Esophagus squamous epithelium (tissue), 4 donors: ENCODE data around the gene DENND5B.

Source experiments
- POLR2A ChIP-seq, 4 donors: fragments of 450-650 bp; IDR thresholded peaks; one replicate each; pipeline ENCODE4 v1.6.1; 2017; ENCODE audit warnings: antibody characterized with exemption in 4 of 4, mild to moderate bottlenecking in 4 of 4, moderate library complexity in 3 of 4
- TF ChIP-seq, protein P1 (sequence below), 6 experiments: fragments of 450-650 bp in 4 of 6; fragments of 200-600 bp in 2 of 6; sonication (generic) in 2 of 6; IDR thresholded peaks; one replicate each; pipeline ENCODE4 v1.5.1; 2016 to 2019; ENCODE audit warnings: antibody characterized with exemption in 6 of 6, mild to moderate bottlenecking in 4 of 6, moderate library complexity in 4 of 6

DNA sequence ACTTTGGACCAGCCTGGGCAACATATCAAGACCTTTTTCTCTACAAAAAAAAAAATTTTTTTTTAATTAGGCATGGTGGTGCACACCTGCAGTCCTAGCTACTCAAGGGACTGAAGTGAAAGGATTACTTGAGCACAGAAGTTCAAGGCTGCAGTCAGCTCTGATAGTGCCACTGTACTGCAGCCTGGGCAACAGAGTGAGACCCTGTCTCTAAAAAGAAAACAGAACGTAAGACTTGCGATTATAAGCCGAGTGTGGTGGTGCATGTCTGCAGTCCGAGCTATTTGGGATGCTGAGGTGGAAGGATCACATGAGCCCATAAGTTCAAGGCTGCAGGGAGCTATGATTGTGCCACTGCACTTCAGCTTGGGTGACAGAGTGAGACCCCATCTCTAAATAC lies 76.0 kb downstream of the DENND5B start:
- TF ChIP-seq, protein P1, sequence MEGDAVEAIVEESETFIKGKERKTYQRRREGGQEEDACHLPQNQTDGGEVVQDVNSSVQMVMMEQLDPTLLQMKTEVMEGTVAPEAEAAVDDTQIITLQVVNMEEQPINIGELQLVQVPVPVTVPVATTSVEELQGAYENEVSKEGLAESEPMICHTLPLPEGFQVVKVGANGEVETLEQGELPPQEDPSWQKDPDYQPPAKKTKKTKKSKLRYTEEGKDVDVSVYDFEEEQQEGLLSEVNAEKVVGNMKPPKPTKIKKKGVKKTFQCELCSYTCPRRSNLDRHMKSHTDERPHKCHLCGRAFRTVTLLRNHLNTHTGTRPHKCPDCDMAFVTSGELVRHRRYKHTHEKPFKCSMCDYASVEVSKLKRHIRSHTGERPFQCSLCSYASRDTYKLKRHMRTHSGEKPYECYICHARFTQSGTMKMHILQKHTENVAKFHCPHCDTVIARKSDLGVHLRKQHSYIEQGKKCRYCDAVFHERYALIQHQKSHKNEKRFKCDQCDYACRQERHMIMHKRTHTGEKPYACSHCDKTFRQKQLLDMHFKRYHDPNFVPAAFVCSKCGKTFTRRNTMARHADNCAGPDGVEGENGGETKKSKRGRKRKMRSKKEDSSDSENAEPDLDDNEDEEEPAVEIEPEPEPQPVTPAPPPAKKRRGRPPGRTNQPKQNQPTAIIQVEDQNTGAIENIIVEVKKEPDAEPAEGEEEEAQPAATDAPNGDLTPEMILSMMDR (IDR thresholded peaks at IDR 0.05) = no peak
- no peak for TF ChIP-seq POLR2A (IDR thresholded peaks at IDR 0.05)
